ENCODE data around the gene TEX38.

TEX38 gene

GRCh38 chr1:46681333-46682034 is 9.8 kb downstream of the TEX38 start:
- POLR2A ChIA-PET: no interaction called here

GRCh38 chr1:46682064-46682463 is 10.4 kb downstream of the TEX38 start:
- ChIA-PET POLR2A (no interaction called here), CTCF (no interaction called here)
- TF ChIP-seq, protein P1, sequence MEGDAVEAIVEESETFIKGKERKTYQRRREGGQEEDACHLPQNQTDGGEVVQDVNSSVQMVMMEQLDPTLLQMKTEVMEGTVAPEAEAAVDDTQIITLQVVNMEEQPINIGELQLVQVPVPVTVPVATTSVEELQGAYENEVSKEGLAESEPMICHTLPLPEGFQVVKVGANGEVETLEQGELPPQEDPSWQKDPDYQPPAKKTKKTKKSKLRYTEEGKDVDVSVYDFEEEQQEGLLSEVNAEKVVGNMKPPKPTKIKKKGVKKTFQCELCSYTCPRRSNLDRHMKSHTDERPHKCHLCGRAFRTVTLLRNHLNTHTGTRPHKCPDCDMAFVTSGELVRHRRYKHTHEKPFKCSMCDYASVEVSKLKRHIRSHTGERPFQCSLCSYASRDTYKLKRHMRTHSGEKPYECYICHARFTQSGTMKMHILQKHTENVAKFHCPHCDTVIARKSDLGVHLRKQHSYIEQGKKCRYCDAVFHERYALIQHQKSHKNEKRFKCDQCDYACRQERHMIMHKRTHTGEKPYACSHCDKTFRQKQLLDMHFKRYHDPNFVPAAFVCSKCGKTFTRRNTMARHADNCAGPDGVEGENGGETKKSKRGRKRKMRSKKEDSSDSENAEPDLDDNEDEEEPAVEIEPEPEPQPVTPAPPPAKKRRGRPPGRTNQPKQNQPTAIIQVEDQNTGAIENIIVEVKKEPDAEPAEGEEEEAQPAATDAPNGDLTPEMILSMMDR (IDR thresholded peaks at IDR 0.05; ENCODE audit: insufficient read depth, low read length, missing control alignments): no peak
- no peak overlapping the region for H3K4me3 ChIP-seq (ENCODE audit: low read depth, low read length)
- no peak for DNase-seq (ENCODE audit: low read depth, low spot score)

More at GRCh38 chr1:46681333-46682034, 9.8 kb downstream of the TEX38 start:
- no peak overlapping the region for H3K4me3 ChIP-seq (ENCODE audit: low read depth, low read length)
- TF ChIP-seq, protein P1 (IDR thresholded peaks at IDR 0.05; ENCODE audit: insufficient read depth, low read length, missing control alignments): no peak
- DNase-seq (ENCODE audit: low read depth, low spot score): no peak
- CTCF ChIA-PET: no interaction called here

GRCh38 chr1:46684670-46685069 is 13.0 kb downstream of the TEX38 start:
- CTCF ChIA-PET: interaction anchor here (1.2 to 1.3 kb wide), 2 partner anchors 11 to 40 kb away, joined by 3 read pairs; no protein-coding TSS in a partner anchor
- DNase-seq (ENCODE audit: low read depth, low spot score): no peak
- TF ChIP-seq, protein P1 (IDR thresholded peaks at IDR 0.05; ENCODE audit: insufficient read depth, low read length, missing control alignments): no peak
- POLR2A ChIA-PET: no interaction called here
- H3K4me3 ChIP-seq (ENCODE audit: low read depth, low read length): no peak overlapping the region

GRCh38 chr1:46686255-46686654 is 14.6 kb downstream of the TEX38 start:
- no peak for DNase-seq (ENCODE audit: low read depth, low spot score)
- POLR2A ChIA-PET: no interaction called here
- CTCF ChIA-PET: no interaction called here
- H3K4me3 ChIP-seq (ENCODE audit: low read depth, low read length): no peak overlapping the region
- TF ChIP-seq, protein P1 (IDR thresholded peaks at IDR 0.05; ENCODE audit: insufficient read depth, low read length, missing control alignments): no peak

GRCh38 chr1:46687093-46687659 is 15.5 kb downstream of the TEX38 start:
- no peak overlapping the region for H3K4me3 ChIP-seq (ENCODE audit: low read depth, low read length)
- ChIA-PET CTCF (interaction anchor here (1.4 kb wide), 1 partner anchor 10 kb away, joined by 3 read pairs; no protein-coding TSS in a partner anchor), POLR2A (no interaction called here)
- TF ChIP-seq, protein P1 (IDR thresholded peaks at IDR 0.05; ENCODE audit: insufficient read depth, low read length, missing control alignments): no peak
- DNase-seq (ENCODE audit: low read depth, low spot score): no peak

- no peak overlapping the region for H3K4me3 ChIP-seq (ENCODE audit: low read depth, low read length)
- ChIA-PET POLR2A (no interaction called here), CTCF (interaction anchor here (1.4 kb wide), 1 partner anchor 11 kb away, joined by 3 read pairs; no protein-coding TSS in a partner anchor)
- no peak for DNase-seq (ENCODE audit: low read depth, low spot score)
- TF ChIP-seq, protein P1 (IDR thresholded peaks at IDR 0.05; ENCODE audit: insufficient read depth, low read length, missing control alignments): no peak
Measured at GRCh38 chr1:46687921-46688509, 16.4 kb downstream of the TEX38 start.
